ENCODE data around the gene FCSK.

The FCSK gene

DNA sequence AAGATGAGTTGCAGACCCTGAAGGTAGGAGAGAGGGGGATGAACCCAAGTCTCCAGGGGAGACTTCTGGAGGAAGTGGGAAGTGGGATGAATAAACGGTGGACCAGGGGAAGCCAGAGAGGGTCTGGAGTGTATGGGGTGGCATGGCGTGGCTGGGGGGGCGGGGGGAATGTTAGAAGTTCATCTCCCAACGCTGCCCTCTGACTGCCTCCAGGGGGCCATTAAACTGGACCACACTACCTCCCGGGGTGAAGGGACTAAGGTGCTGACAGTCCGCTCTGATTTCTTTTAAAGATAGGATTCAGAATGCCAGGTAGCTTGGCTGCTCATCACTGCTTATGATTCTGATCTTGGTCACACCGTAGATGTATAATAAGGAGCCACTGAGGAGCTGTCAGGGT is 36.7 kb upstream of the FCSK start:
- ChIA-PET CTCF (interaction anchor here (1.0 to 1.5 kb wide), 3 partner anchors 17 to 26 kb away, joined by 3 to 4 read pairs (median 3); partner anchors contain the start of gene ST3GAL2), POLR2A (no interaction called here)
- TF ChIP-seq, protein P1, sequence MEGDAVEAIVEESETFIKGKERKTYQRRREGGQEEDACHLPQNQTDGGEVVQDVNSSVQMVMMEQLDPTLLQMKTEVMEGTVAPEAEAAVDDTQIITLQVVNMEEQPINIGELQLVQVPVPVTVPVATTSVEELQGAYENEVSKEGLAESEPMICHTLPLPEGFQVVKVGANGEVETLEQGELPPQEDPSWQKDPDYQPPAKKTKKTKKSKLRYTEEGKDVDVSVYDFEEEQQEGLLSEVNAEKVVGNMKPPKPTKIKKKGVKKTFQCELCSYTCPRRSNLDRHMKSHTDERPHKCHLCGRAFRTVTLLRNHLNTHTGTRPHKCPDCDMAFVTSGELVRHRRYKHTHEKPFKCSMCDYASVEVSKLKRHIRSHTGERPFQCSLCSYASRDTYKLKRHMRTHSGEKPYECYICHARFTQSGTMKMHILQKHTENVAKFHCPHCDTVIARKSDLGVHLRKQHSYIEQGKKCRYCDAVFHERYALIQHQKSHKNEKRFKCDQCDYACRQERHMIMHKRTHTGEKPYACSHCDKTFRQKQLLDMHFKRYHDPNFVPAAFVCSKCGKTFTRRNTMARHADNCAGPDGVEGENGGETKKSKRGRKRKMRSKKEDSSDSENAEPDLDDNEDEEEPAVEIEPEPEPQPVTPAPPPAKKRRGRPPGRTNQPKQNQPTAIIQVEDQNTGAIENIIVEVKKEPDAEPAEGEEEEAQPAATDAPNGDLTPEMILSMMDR (IDR thresholded peaks at IDR 0.05; ENCODE audit: insufficient read depth, low read length, missing control alignments): no peak
- DNase-seq (ENCODE audit: low read depth, low spot score): no peak
- H3K4me3 ChIP-seq (ENCODE audit: low read depth, low read length): no peak overlapping the region

DNA sequence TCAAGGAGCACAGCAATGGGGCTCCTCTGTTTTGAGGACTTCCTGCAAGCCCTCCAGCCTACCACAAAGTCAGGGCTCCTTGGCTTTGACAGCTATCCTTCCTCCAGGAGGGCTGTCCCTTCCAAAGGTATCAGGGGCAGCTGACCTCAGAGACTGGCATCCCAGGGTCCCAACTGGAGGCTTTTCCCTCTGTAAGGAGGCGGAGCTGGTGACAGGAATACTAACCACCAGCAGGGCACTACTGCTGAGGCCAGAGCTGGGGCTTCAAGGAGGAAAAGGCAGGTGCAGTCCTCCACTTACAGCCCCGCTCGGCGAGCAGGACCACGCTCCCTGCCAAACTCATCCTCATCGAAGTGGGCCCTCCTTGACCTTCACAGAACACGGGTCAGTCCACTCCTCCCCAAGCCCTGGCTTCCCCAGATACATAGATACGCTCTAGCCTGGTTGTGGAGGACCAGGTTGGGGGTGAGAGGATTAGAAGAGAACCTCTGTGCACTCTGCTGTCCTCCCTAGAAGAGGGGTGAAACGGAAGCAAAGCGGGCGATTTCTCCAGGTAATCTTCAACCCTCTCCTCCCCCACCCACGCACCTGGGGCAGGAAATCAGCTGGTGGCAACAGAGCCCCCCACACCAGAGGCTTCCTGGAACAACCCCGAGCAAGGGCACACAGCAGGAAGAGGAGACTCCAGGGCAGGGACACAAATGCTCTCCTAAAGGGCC is 36.0 kb upstream of the FCSK start:
- TF ChIP-seq, protein P1 (IDR thresholded peaks at IDR 0.05; ENCODE audit: insufficient read depth, low read length, missing control alignments): no peak
- CTCF ChIA-PET: interaction anchor here (1.0 kb wide), 1 partner anchor 25 kb away, joined by 3 read pairs; no protein-coding TSS in a partner anchor
- no peak for DNase-seq (ENCODE audit: low read depth, low spot score)
- H3K4me3 ChIP-seq (ENCODE audit: low read depth, low read length): no peak overlapping the region
- POLR2A ChIA-PET: no interaction called here

DNA sequence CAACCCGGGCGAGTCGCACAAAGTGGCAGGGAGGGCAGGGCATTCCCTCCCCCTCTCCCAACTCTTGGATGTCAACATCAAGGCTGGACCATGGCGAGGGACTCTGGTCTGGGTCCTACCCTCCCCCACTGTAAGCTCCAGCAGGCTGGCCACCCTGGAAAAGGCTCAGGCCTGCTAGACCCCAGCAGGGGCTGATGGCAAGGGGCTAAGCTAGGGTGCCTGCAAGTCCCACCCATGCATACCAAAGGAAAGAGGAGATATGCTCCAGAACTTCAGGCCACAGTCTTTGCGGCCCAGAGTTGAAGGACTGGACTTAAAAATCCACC is 35.4 kb upstream of the FCSK start:
- DNase-seq (ENCODE audit: low read depth, low spot score): no peak
- TF ChIP-seq, protein P1 (IDR thresholded peaks at IDR 0.05; ENCODE audit: insufficient read depth, low read length, missing control alignments): no peak
- no peak overlapping the region for H3K4me3 ChIP-seq (ENCODE audit: low read depth, low read length)
- POLR2A ChIA-PET: no interaction called here
- CTCF ChIA-PET: no interaction called here

DNA sequence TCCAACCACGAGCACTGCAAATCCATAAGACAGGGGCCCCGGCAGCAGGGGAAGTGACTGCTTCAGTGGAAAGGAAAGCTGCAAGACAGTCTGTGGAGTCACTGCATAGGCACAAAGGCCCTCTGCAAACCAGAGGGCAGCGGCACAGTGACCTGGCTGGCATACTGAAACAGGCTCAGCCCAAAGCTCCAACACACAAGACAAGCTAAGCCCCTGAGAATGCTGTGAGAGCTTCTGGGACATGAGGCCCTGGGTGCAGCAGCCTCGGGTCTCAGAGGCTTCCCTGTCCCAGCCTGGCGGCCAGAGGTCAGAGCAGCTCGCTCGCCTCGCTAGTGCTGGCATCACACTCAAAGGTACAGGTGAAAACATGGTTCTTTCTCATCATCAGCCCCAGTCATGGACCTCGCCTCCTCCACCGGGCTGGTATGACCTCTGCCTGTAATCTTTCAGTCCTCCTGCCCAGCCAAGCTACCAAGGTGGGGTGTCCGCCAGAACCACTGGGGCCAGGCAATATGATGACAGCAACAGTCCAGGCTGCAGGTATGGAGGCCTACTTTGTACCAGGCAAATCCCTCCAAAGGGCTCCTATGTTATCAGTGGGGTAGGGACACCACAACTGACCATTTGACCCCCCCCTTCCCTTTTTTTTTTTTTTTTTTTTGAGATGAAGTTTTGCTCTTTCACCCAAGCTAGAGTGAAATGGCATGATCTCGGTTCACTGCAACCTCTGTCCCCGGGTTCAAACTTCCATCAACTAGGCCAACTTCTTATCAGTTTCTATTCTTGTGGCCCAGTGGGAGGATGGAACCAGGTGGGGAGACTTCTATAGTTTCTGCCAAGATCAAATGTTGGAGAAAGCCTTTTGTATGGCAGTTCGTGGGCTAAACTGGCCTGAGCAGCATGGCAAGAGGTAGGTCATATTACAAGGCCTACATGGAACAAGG is 34.7 kb upstream of the FCSK start:
- no peak for DNase-seq (ENCODE audit: low read depth, low spot score)
- no peak overlapping the region for H3K4me3 ChIP-seq (ENCODE audit: low read depth, low read length)
- TF ChIP-seq, protein P1 (IDR thresholded peaks at IDR 0.05; ENCODE audit: insufficient read depth, low read length, missing control alignments): no peak
- POLR2A ChIA-PET: interaction anchor here (1.3 kb wide), 1 partner anchor 25 kb away, joined by 3 read pairs; no protein-coding TSS in a partner anchor
- CTCF ChIA-PET: no interaction called here

DNA sequence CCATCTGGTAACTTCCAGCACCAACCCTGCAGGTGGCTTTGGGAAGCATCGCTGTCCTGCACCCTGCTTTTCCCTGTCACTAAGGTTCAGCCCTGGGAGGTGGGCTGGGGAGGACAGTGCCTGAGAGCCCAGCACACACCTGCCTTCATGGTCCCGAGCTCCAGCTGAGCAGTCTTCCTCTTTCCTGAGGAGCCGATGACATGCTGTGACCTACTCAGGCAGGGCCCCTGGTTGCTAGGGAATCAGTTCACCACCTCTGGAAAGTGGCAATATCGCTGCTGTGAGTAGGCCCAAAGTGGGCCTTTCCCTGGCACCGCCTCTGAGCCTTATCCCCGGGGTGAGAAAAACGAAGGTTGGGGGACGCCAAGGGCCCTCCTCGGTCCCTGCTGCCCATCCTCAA is 33.4 kb upstream of the FCSK start:
- H3K4me3 ChIP-seq (ENCODE audit: low read depth, low read length): no peak overlapping the region
- TF ChIP-seq, protein P1 (IDR thresholded peaks at IDR 0.05; ENCODE audit: insufficient read depth, low read length, missing control alignments): no peak
- ChIA-PET CTCF (interaction anchor here (1.1 kb wide), 1 partner anchor 17 kb away, joined by 3 read pairs; the partner anchor contains the start of gene ST3GAL2), POLR2A (no interaction called here)
- no peak for DNase-seq (ENCODE audit: low read depth, low spot score)

Measured in AG04449 (cell line).